ENCODE measurements around the gene DENND1A. TPM values are rescaled to one million over a fixed set of nuclear protein-coding genes. Genes with fewer than 3 reads are reported as not detected.

Gene DENND1A
- total RNA-seq, 4 donors from 2014 or later = 15.8 to 33.5 (median 23.9) TPM

DNA sequence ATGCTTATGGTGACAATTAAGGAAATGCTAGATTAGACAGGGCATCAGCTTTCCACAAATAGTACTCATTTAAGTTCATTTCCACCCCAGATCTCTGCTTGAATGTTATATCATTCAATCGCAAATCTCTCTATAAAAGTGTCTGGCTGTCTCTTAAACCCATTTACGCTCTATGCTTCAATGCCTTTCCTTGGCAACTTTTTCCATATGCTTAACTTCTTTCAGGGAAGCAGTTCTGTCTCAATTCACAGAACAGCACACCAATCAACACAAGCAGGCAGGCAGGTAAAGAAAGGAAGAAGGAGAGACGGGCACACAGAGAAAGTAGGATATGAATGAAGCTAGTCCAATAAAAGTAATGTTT is 243.1 kb downstream of the DENND1A start:
- TF ChIP-seq, protein P1, sequence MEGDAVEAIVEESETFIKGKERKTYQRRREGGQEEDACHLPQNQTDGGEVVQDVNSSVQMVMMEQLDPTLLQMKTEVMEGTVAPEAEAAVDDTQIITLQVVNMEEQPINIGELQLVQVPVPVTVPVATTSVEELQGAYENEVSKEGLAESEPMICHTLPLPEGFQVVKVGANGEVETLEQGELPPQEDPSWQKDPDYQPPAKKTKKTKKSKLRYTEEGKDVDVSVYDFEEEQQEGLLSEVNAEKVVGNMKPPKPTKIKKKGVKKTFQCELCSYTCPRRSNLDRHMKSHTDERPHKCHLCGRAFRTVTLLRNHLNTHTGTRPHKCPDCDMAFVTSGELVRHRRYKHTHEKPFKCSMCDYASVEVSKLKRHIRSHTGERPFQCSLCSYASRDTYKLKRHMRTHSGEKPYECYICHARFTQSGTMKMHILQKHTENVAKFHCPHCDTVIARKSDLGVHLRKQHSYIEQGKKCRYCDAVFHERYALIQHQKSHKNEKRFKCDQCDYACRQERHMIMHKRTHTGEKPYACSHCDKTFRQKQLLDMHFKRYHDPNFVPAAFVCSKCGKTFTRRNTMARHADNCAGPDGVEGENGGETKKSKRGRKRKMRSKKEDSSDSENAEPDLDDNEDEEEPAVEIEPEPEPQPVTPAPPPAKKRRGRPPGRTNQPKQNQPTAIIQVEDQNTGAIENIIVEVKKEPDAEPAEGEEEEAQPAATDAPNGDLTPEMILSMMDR (IDR thresholded peaks at IDR 0.05) = no peak
- no peak for TF ChIP-seq POLR2AphosphoS5 (IDR thresholded peaks at IDR 0.05)
- no peak for TF ChIP-seq EP300 (IDR thresholded peaks at IDR 0.05)
- TF ChIP-seq POLR2A (IDR thresholded peaks at IDR 0.05) = no peak
- Histone ChIP-seq H3K36me3 (no peaks in the 10 kb centered on the region), H3K4me3 (no peak overlapping the region), H3K27me3 (no peaks in the 10 kb centered on the region), H3K9me3 (no peaks in the 10 kb centered on the region), H3K4me1 (peaks cover 10% of the 10 kb centered on the region), H3K27ac (no peak overlapping the region)
- no peak for DNase-seq (ENCODE audit: low spot score in 2 of 2)
- WGBS = 86% methylated on average over 3 of the region's 3 CpGs

DNA sequence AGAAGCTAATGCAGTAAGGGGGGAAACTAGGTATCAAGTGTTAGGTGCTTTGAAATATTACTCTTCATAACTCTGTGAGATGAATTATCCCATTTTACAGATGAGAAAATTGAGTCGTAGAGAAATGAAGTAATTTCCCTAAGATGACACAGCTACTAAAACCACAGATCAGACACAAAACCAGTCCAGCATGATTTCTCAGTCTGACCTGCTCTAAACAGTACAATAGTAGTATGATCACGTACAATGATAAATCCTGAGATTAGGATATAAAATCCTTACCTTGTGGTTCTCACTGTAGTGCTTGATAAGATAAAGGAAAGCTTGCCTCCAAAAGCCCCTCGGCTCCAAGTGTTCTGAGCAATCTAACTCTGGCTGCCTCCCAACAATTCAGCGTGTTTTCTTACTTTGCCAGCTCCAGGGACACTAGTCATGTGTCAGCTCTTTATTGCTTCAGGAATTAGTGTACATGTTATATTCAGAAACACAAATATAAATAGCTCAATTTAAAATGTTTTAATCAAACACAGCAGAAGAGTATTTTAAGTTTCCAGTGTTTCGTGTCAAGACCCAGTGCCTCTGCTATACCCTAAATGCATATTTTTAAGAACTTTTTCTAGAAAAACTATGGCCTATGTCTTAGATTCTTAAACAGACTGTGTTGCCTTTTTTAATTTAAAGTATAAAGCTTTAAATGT is 243.6 kb downstream of the DENND1A start:
- TF ChIP-seq, protein P1 (IDR thresholded peaks at IDR 0.05) = no peak
- H3K4me3 ChIP-seq = no peak overlapping the region
- H3K4me1 ChIP-seq = peaks cover 10% of the 10 kb centered on the region
- H3K36me3 ChIP-seq = no peaks in the 10 kb centered on the region
- no peaks in the 10 kb centered on the region for H3K9me3 ChIP-seq
- H3K27me3 ChIP-seq = no peaks in the 10 kb centered on the region
- no peak for DNase-seq (ENCODE audit: low spot score in 2 of 2)
- no peak overlapping the region for H3K27ac ChIP-seq
- 39% methylated on average over 5 of the region's 5 CpGs for WGBS

DNA sequence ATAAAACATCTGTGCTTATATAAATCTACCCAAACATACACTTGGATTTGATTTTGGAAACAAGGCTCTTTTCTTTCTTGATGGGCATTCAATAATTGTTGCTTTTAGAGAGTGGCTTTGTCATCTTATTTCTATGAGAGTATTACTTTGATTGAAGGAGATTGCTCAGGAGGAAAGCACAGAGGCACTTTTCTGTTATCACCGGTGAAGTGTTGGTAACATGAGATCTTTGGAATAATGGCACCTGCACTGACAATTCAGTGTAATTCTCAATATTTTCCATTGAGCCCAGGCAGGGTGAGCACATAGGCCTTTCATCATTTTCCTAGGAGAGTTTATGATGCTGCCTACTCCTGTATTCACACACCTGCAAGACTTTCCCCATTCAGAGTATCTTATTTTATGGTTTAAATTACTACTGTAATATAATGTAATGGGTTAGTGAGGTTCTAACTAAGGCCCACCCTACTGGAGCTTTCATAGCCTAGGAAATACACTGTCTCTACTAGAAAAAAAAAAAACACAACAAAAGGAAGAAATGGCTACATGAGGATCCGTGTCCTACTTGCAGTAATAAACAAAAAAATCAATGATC is 244.3 kb downstream of the DENND1A start:
- Histone ChIP-seq H3K27me3 (no peaks in the 10 kb centered on the region), H3K9me3 (no peaks in the 10 kb centered on the region), H3K4me3 (no peak overlapping the region), H3K27ac (no peak overlapping the region), H3K36me3 (no peaks in the 10 kb centered on the region), H3K4me1 (peaks cover 10% of the 10 kb centered on the region)
- no peak for DNase-seq (ENCODE audit: low spot score in 2 of 2)
- 91% methylated on average over 2 of the region's 2 CpGs for WGBS
- TF ChIP-seq POLR2AphosphoS5 (IDR thresholded peaks at IDR 0.05) = no peak
- TF ChIP-seq EP300 (IDR thresholded peaks at IDR 0.05) = no peak
- TF ChIP-seq POLR2A (IDR thresholded peaks at IDR 0.05) = no peak
- TF ChIP-seq, protein P1 (IDR thresholded peaks at IDR 0.05) = no peak

DNA sequence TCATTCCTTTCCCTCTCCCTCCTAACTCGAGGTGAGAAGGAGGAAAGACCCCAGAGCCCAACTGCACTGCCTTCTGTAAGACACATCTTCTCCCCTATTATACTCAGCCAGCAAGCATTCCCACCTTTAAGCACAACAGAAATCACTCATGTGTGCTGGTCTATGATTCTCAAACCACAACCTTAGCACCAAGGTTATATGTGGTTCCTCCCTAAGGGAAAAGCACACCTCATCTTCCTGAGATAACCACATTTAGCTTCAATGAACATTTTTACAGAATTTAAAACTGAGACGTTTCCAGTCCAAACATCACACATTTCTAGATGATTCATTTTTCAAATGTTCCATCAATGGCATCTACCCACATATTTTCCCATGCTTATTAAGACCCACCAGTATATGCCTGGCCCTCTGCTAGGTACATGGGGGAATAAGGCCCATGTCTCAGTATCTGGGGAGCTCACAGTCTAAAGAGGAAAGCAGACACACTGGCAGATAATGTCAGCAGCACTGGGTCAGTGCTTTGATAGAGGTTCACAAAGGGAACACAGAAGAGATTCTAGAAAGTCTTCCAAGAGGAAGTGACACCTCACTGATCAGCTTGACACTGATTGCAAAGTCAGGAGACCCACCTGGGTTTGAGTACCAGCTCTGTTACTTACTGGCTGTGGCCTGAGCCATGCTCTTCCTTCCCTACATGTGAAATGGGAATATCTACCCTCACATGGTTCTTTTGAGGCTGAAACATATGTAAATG is 245.4 kb downstream of the DENND1A start:
- TF ChIP-seq POLR2A (IDR thresholded peaks at IDR 0.05) = no peak
- TF ChIP-seq POLR2AphosphoS5 (IDR thresholded peaks at IDR 0.05) = no peak
- TF ChIP-seq, protein P1 (IDR thresholded peaks at IDR 0.05) = no peak
- no peak for TF ChIP-seq EP300 (IDR thresholded peaks at IDR 0.05)
- H3K27ac ChIP-seq = no peak overlapping the region
- WGBS = 79% methylated on average over 2 of the region's 2 CpGs
- H3K27me3 ChIP-seq = no peaks in the 10 kb centered on the region
- H3K36me3 ChIP-seq = no peaks in the 10 kb centered on the region
- H3K4me3 ChIP-seq = no peak overlapping the region
- peaks cover 10% of the 10 kb centered on the region for H3K4me1 ChIP-seq
- no peaks in the 10 kb centered on the region for H3K9me3 ChIP-seq
- DNase-seq (ENCODE audit: low spot score in 2 of 2) = no peak

DNA sequence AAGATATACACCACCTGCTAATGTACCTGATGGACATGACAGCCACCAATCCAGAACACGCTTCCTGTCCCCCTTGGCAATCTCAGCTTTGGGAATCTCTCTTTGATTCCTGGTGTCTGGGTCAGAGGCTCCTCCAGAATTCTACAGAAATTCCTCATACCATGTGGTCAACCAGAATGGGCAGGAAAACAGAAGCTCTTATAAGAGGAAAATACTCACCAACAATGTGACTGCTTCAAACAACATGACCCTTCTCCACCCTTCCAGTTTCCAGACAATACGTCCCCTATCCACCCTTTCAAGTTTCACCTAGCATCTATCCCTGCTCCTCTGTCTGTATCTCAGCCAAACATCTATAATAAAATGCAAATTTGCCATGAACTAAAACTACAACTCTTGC is 247.2 kb downstream of the DENND1A start:
- TF ChIP-seq, protein P1 (IDR thresholded peaks at IDR 0.05) = no peak
- no peak for TF ChIP-seq POLR2AphosphoS5 (IDR thresholded peaks at IDR 0.05)
- TF ChIP-seq POLR2A (IDR thresholded peaks at IDR 0.05) = no peak
- TF ChIP-seq EP300 (IDR thresholded peaks at IDR 0.05) = no peak
- 84% methylated on average over 2 of the region's 2 CpGs for WGBS

More for the DNA sequence above, 247.2 kb downstream of the DENND1A start:
- Histone ChIP-seq H3K4me3 (no peak overlapping the region), H3K27ac (no peak overlapping the region), H3K36me3 (no peaks in the 10 kb centered on the region), H3K27me3 (no peaks in the 10 kb centered on the region), H3K9me3 (no peaks in the 10 kb centered on the region), H3K4me1 (peaks cover 10% of the 10 kb centered on the region)
- DNase-seq (ENCODE audit: low spot score in 2 of 2) = no peak
